Right forelimb (tissue), 1 donor: ENCODE results near the gene SYT13.

Experiments used
- DNase-seq: peaks from one replicate; pipeline ENCODE4 v3.0.0-alpha.2; 2018

The SYT13 gene, protein sequence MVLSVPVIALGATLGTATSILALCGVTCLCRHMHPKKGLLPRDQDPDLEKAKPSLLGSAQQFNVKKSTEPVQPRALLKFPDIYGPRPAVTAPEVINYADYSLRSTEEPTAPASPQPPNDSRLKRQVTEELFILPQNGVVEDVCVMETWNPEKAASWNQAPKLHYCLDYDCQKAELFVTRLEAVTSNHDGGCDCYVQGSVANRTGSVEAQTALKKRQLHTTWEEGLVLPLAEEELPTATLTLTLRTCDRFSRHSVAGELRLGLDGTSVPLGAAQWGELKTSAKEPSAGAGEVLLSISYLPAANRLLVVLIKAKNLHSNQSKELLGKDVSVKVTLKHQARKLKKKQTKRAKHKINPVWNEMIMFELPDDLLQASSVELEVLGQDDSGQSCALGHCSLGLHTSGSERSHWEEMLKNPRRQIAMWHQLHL

DNA sequence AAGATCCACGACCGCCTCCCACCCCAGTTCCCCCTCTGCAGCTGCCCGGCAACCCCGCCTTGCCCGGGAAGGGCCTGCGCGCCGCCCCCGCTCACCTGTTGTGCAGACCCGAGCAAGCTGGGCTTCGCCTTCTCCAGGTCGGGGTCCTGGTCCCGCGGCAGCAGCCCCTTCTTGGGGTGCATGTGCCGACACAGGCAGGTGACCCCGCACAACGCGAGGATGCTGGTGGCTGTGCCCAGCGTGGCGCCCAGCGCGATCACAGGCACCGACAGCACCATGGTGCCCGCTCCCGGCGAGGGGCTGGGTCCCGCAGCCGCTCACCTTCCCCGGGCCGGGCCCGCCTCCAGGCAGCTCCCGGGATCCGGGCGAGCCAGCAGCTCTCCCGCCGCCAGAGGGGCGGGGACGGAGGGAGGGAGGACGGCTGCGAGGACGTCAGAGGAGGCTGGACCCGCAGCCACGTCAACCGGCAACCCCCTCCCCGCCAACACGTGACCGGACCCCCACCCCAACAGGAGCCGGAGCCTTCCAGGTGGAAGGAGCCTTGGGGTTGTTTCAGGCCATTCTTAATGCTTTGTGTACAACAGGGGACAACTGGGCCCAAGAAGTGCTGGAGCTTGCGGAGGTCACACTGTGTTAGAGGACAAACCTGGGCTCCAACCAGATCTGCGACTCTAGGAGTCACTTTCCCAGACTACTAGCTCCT is at the start of gene SYT13:
Gene SYT13, minus strand, starts transcription at position 412 of the 703 bp plus-strand sequence. Its CDS starts 134 bp downstream, at position 278.
- peak; percentile 72 for DNase-seq

DNA sequence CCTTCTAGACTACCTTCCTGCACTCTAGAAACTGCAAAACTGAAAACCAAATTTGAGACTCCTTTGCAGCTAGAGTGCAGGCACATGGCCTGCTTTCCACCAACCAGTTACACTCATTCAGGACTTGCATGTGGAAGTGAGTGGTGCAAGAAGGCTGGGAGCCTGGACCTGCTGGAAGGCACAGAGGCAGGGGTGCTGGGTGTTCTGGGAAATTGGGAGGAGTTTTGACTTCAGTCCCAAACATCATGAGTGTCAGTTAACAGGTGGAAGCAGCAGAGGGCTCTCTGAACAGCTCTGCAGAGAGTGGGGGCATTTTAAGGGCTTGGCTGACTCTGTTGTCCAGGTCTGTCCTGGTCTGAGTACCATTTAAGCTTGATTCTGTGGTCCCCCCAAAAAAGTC is 49.3 kb upstream of the SYT13 start:
- DNase-seq = no peak

DNA sequence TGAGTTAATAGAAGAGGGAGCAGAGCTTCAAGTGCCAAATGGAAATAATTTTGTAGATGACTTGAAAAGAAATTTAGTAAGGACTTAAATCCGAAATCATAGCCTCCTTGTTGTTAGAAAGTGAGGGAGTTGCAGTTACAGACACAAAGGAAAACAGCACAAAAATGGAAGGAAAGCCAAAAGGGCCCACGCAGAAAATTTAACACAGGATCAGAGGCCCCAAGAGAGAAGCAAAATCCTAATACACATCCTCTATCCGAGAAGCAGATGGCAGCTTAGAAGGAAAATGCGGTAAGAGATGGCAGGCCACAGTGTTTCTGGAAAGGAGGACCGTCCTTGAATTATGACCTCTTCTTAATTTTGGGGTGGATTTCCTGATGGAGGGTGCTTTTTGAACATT is 48.7 kb upstream of the SYT13 start:
- DNase-seq = no peak

DNA sequence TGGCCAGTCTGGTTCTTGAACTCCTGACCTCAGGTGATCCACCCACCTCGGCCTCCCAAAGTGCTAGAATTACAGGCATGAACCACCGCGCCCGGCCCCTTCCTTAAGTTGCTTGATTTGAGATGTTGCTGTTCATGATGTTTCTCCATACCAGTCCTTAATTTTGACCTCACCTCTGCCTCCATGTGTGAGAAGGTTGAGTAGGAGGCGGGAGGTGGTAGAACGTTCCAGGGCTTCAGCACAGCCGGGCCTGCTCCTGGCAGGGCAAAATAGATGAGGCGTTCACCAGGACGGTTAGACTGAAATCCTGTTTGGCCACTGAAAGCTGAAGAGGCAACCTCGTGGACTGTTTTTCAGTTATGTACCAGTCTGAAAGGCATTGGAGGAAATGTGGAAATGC is 48.3 kb upstream of the SYT13 start:
- DNase-seq = no peak

DNA sequence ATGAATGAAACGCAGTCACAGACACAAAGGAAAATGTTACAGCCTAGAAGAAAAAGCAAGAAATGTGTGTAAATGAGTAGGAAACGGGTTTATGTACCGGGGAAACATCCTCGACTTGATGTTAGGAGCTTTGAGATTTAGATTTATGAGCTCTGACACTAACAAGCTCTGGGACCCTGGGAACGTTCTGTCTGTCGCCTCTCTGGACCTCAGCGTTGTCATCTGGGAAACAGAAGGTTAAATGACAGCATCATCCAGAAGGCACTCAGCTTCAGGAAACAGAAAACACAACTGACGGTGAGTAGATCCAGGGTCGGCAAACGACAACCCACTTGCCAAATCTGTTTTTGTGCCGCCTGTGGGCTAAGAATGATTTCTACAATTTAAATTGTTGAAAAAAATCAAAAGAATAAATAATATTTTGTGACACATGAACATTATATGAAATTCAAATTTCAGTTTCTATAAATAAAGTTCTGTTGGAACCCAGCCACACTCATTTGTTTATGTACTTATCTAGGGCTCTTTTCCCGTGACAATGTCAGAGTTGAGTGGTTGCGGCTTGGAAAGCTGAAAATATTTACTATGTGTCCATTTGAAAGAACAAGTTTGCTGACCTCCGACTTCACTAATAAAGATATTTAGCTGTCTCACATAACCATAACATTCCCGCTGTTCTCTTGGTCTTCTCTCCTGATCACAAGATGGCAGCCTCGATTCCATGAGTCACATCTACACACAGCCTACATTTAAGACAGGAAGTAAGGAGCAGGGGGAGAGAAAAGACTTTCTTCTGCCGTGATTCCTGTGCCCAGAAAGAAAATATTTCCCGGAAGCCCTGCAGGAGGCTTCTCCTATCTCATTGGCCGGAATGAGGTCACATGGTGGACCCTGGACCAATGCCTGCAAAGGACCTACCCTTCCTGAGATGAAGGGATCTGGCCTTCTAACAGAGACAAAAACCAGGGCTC is 47.1 kb upstream of the SYT13 start:
- DNase-seq = no peak

GRCh38 chr11:45332276-45332934 is 46.3 kb upstream of the SYT13 start:
- peak; percentile 69 for DNase-seq

DNA sequence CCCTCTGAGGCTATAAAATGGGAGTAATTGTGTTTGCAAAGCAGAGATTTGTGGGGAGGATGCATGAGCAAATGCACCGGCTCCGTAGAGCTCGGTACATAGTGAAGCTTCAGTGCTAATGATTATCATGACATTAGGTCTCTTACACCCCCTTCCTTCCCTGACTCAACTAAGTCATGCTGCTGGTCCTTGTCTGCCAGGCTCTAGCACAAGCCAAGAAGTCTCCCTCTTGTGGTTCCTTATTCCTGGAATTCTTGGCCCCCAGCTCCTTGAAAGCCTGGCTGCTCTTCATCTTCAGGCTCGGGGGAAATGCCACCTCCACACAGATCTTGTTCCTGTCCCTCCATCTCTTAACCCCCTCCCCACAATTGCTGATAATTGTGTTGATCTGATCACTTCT is 45.7 kb upstream of the SYT13 start:
- DNase-seq = no peak

DNA sequence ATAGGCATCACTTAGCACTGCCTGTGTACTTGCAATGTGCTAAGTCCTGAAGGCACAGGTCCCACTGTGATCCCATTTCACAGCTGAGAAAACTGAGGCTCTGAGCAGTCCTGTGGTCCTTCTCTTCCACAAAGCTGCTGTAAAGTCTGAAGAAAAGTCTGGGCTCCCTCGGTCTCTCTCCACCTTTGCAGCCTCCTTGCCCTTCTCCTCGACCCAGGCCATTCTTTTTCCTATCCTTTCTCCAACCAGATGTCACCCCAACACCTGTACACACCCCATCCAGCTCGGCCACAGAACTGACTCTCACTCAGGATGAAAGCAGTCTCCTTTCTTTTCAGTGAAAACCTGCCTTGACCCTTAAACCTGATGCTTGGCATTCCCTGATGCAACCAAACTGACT is 42.6 kb upstream of the SYT13 start:
- no peak for DNase-seq

- DNase-seq = no peak
Measured at GRCh38 chr11:45324459-45324858, 38.3 kb upstream of the SYT13 start.

GRCh38 chr11:45323601-45324249 is 37.6 kb upstream of the SYT13 start:
- DNase-seq = no peak

DNA sequence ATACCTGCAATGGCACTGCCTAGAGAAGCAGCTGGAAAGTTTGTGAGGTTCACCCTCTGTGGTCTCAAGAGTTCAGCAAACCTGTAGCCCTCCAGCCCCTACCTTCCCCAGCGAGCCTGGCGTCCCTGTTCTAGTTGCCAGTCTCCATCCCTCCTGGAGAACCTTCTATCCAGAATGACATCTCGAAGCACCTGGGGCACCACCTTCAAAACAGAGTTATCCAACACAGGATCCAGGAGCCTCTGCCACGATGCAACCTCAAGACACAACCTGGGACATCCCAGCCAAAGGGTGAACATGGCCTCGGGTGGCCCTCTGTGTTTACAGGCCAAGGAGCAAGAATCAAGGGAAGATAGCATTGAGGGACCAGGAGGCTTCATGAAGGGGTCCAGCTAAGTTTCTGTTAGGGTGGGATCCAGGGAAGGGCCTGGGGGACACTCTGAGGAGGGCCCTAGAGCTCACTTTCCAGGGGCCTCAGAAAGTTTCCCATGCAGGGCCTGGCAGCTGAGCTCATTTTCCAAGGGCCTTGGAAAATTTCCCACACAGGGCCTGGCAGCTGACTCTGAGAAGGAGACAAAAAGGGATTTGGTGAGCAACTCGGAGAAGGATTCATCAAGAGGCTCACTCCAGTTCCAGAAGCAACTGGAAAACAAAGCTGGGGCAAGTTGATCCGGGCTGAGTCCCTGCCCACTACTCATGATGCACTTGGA is 36.9 kb upstream of the SYT13 start:
- DNase-seq = no peak

GRCh38 chr11:45322111-45322705 is 36.1 kb upstream of the SYT13 start:
- DNase-seq = no peak

DNA sequence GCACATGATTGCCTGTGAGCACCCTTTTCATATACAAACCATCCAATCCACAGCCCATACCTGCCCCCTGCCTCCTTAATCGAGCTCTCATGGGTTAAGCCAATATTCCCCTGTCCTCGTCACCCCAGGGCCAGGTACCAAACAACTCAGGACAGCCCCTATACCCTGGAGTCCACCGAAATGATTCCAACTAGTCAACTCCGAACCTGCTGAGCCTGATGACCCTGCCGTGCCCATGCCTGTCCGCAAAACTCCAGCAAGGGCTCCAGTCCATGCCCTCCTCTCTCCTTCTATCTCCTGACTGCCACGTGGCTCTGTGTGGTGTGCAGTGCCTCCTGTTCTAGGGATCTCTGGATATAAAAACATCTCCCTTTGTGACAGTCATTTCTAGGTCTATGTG is 35.5 kb upstream of the SYT13 start:
- DNase-seq = no peak

DNA sequence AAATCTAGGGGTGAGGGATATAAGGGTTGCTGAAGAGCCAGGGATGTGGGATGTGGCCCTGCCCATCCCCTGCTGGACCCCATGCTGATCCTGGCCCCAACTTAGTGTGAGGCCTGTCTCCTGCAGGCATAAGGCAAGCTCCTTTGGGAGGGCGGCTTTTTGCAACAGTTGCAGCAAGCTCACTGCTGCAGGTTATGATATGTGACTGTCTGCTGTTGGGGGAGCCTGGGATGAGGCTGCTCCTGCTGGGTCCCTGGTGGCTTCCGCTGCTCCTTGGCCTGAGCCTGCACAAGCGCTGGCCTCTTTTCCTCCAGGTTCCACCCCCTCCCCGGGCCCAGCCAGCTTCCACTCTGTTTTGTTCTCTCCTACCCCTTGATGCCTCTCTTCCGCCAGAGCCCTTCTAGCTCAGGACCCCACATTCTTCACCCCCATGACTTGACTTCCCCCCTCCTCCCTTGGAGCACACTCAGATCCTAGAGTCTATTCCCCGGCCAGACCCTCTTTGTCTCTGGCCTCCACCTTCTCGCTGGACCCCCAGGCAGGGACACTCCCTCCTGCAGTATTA is 35.0 kb upstream of the SYT13 start:
- no peak for DNase-seq

- DNase-seq = no peak
Measured at GRCh38 chr11:45320371-45320770, 34.2 kb upstream of the SYT13 start.

GRCh38 chr11:45319077-45319476 is 32.9 kb upstream of the SYT13 start:
- DNase-seq = no peak

DNA sequence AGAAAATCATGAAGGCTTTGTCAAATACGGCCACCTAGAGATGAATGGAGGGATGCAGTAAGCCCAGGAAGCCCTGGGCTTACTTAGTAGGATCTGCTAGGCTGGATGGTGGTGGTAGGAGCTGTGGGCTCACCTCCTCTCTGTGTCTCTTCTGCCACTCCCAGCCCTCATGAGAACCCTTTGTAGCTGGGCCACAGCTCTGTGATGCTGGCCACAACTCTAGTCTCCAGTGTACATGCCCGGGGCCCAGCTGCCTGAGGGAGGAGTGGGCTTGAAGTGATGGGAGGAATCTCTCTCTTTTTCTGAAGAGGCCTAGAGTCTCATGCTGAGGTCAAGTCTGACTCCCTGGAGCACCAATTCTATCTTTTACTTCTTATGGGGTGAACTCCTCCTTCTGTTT is 32.4 kb upstream of the SYT13 start:
- no peak for DNase-seq

DNA sequence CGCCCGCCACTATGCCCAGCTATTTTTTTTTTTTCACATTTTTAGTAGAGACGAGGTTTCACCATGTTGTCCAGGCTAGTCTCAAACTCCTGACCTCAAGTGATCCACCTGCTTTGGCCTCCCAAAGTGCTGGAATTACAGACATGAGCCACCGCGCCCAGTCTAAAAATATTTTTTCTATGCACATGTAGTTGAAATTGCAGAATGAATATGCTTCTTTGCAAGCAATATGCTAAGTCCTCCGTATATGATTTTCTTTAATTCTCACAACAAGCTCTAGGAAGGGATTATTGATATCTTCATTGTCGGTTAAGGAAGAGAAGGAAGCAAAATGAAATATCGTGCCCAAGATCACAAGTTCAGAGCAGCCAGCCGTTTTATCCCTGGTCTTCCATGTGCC is 30.1 kb upstream of the SYT13 start:
- DNase-seq = no peak

DNA sequence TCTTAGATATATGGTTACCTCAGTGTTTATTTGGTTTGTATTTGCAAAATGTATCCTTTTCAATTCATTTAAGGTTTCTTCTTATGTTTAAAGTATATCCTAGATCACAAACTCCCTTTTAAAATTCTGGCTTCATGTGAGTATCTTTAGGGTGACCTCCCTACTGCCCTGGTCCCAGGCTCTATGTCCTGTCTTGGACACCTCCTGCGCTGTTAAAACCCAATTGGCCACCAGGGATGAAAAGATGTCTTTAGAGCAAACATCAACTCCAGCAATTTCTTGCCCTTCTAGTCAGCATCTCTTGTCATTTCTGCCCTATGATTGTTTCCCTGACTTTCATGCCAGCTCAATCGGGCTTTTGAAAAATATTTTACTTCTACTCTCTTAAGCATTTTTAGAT is 28.8 kb upstream of the SYT13 start:
- DNase-seq = no peak

DNA sequence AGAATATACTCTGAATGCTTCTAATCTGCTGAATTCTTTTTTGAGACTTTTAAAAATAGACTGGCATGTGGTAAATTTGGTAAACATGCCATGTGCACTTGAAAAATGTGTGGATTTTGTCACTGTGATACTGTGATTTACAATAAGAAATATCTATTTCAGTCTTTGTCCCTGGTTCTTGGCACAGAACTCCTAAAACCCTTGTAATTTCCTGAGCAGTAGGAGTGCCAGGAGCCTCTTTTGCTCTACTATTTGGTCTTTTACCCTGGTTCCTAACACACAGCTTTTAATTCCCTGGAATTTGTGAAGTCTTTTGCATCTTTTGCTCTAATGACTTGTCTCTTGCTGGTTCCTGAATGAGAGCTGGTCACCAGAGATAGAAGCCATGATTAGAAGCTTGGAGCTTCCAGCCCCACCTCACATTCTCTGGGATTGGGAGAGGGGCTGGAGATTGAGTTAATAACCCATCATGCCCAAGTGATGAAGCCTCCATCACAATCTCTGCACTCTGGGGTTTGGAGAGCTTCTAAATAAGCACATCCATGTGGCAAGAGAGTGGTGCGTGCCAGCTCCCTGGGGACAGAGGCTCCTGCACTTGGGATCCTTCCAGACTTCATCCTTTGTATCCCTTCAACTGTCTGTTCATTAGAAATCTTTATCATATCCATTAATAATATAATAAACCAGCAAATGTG is 27.2 kb upstream of the SYT13 start:
- no peak for DNase-seq
